ENCODE data around the gene SCARB2.

SCARB2 gene

GRCh38 chr4:76144546-76144945 lies 69.1 kb downstream of the SCARB2 start:
- DNase-seq = no peak

GRCh38 chr4:76141241-76141640 lies 72.4 kb downstream of the SCARB2 start:
- no peak for DNase-seq

- no peak for DNase-seq
Observed at GRCh38 chr4:76127754-76128153, 85.9 kb downstream of the SCARB2 start.

- DNase-seq = no peak
Observed at GRCh38 chr4:76125816-76126215, 87.8 kb downstream of the SCARB2 start.

- DNase-seq = no peak
Observed at GRCh38 chr4:76120199-76120598, 93.4 kb downstream of the SCARB2 start.

- no peak for DNase-seq
Observed at GRCh38 chr4:76117536-76117935, 96.1 kb downstream of the SCARB2 start.

GRCh38 chr4:76116821-76117220 lies 96.8 kb downstream of the SCARB2 start:
- no peak for DNase-seq
